ENCODE measurements around the gene TNFRSF14. TPM values are rescaled to one million over a fixed set of nuclear protein-coding genes. Genes with fewer than 3 reads are reported as not detected.
"Not testable (repeated sequence)": the region's sequence is repeated elsewhere in the genome, so short reads cannot be mapped to it uniquely, and the experiment has no call there.

Gene TNFRSF14
- total RNA-seq, 1 donor from 2014 or later, result 16.0 TPM

GRCh38 chr1:2561898-2562895 is 6.0 kb downstream of the TNFRSF14 start:
- DNase-seq (no peak), ATAC-seq (no peak)
- intact Hi-C loops (cut with micrococcal nuclease), result no loop called here

GRCh38 chr1:2563205-2563604 is 7.0 kb downstream of the TNFRSF14 start:
- intact Hi-C loops (cut with micrococcal nuclease), result no loop called here
- no peak for ATAC-seq
- DNase-seq, result no peak

GRCh38 chr1:2564006-2564814 is 8.0 kb downstream of the TNFRSF14 start:
- intact Hi-C loops (cut with micrococcal nuclease), result no loop called here
- no peak for DNase-seq
- ATAC-seq, result no peak

- DNase-seq (no peak), ATAC-seq (no peak)
- intact Hi-C loops (cut with micrococcal nuclease), result no loop called here
These were observed 8.7 kb downstream of the TNFRSF14 start for GRCh38 chr1:2564815-2565374.

- no peak for ATAC-seq
- intact Hi-C loops (cut with micrococcal nuclease), result no loop called here
- no peak for DNase-seq
These were observed 10.2 kb downstream of the TNFRSF14 start for GRCh38 chr1:2566101-2567045.

GRCh38 chr1:2567083-2567679 is 11.0 kb downstream of the TNFRSF14 start:
- no peak for DNase-seq
- ATAC-seq, result no peak
- intact Hi-C loops (cut with micrococcal nuclease), result no loop called here

- ATAC-seq; intact Hi-C loops (cut with micrococcal nuclease); DNase-seq: not testable (repeated sequence)
These were observed 12.1 kb downstream of the TNFRSF14 start for GRCh38 chr1:2568187-2568816.

- intact Hi-C loops (cut with micrococcal nuclease), result no loop called here
- ATAC-seq, result no peak
- DNase-seq, result no peak
These were observed 12.9 kb downstream of the TNFRSF14 start for GRCh38 chr1:2569060-2569459.

GRCh38 chr1:2569703-2570102 is 13.5 kb downstream of the TNFRSF14 start:
- intact Hi-C loops (cut with micrococcal nuclease); DNase-seq; ATAC-seq: not testable (repeated sequence)

GRCh38 chr1:2570332-2570731 is 14.2 kb downstream of the TNFRSF14 start:
- no peak for ATAC-seq
- no peak for DNase-seq
- intact Hi-C loops (cut with micrococcal nuclease), result no loop called here

- DNase-seq, result no peak
- intact Hi-C loops (cut with micrococcal nuclease), result no loop called here
These were observed 15.2 kb downstream of the TNFRSF14 start for GRCh38 chr1:2571348-2571747.

GRCh38 chr1:2573250-2573920 is 17.2 kb downstream of the TNFRSF14 start:
- intact Hi-C loops (cut with micrococcal nuclease), result no loop called here
- DNase-seq (no peak), ATAC-seq (no peak)

More at GRCh38 chr1:2571348-2571747, 15.2 kb downstream of the TNFRSF14 start:
- no peak for ATAC-seq

- ATAC-seq (no peak), DNase-seq (no peak)
- intact Hi-C loops (cut with micrococcal nuclease), result no loop called here
These were observed 18.2 kb downstream of the TNFRSF14 start for GRCh38 chr1:2574350-2574749.

GRCh38 chr1:2575801-2576663 is 19.9 kb downstream of the TNFRSF14 start:
- no peak for ATAC-seq
- intact Hi-C loops (cut with micrococcal nuclease), result no loop called here
- DNase-seq, result peak; percentile 29

- intact Hi-C loops (cut with micrococcal nuclease); DNase-seq: not testable (repeated sequence)
- peak; percentile 3 for ATAC-seq
These were observed 21.4 kb downstream of the TNFRSF14 start for GRCh38 chr1:2577565-2578075.

GRCh38 chr1:2578758-2579118 is 22.6 kb downstream of the TNFRSF14 start:
- intact Hi-C loops (cut with micrococcal nuclease), result no loop called here
- ATAC-seq (no peak), DNase-seq (no peak)

All from left ventricle myocardium superior (tissue), 1 donor.